Spleen (tissue), 7 donors: ENCODE data around the gene GGCX.

Experiments used
- POLR2A ChIP-seq, 3 donors: fragments of 450-650 bp; IDR thresholded peaks; one replicate each; pipeline ENCODE4 v1.5.1; 2017; ENCODE audit warnings: antibody characterized with exemption in 3 of 3, mild to moderate bottlenecking in 1 of 3
- TF ChIP-seq, protein P1 (sequence below), 11 experiments: fragments of 200-600 bp in 7 of 11; fragments of 450-650 bp in 4 of 11; sonication (generic) in 4 of 11; IDR thresholded peaks in 8 of 11; conservative IDR thresholded peaks in 3 of 11; 1 replicate in 7 of 11; 2 replicates in 4 of 11; pipeline versions ENCODE4 v1.4.0 to v1.8.0; 2016 to 2021; ENCODE audit warnings: antibody characterized with exemption in 11 of 11, inconsistent platforms in 4 of 11, mild to moderate bottlenecking in 1 of 11
- donor health status: DM: no; HTN: no; CAD: no; lungs with moderate emphysema.
- donor health status: DM: no; HTN: no; CAD: no.
- donor health status: DM: no; HTN: no; CAD: no.

DNA sequence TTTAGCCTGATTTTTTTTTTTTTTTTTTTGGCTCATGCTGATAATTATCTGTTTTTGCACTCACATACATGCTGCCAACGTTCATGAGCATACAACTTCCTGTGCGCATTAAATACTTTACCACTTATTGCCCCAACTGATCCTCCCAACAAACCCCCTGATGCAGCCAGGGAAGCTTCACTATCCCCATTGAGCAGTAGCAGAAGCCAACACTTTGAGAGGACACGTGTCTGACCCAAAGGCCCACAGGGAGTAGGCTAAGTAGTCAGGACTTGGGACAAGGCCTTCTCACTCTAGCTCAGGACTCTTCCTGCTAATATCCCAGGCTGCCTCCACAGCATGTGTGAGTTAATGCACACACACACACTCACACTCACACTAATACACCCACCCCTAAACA lies 58.6 kb downstream of the GGCX start:
- TF ChIP-seq, protein P1, sequence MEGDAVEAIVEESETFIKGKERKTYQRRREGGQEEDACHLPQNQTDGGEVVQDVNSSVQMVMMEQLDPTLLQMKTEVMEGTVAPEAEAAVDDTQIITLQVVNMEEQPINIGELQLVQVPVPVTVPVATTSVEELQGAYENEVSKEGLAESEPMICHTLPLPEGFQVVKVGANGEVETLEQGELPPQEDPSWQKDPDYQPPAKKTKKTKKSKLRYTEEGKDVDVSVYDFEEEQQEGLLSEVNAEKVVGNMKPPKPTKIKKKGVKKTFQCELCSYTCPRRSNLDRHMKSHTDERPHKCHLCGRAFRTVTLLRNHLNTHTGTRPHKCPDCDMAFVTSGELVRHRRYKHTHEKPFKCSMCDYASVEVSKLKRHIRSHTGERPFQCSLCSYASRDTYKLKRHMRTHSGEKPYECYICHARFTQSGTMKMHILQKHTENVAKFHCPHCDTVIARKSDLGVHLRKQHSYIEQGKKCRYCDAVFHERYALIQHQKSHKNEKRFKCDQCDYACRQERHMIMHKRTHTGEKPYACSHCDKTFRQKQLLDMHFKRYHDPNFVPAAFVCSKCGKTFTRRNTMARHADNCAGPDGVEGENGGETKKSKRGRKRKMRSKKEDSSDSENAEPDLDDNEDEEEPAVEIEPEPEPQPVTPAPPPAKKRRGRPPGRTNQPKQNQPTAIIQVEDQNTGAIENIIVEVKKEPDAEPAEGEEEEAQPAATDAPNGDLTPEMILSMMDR (IDR thresholded peaks at IDR 0.05 in 8 of 11, conservative IDR thresholded peaks at IDR 0.05 in 3 of 11), result no peak
- TF ChIP-seq POLR2A (IDR thresholded peaks at IDR 0.05), result no peak
